Stimulated activated CD8-positive, alpha-beta memory T cell treated with anti-CD3 and anti-CD28 coated beads, Interleukin-4, amount 100 ng/mL, for 48 hours (primary cell): ENCODE data around the gene SFXN2.
"Not testable (repeated sequence)": the region's sequence is repeated elsewhere in the genome, so short reads cannot be mapped to it uniquely, and the experiment has no call there.

Source experiments
- DNase-seq: peaks from one replicate; pipeline ENCODE4 v3.0.0-alpha.2; 2020

Gene SFXN2

DNA sequence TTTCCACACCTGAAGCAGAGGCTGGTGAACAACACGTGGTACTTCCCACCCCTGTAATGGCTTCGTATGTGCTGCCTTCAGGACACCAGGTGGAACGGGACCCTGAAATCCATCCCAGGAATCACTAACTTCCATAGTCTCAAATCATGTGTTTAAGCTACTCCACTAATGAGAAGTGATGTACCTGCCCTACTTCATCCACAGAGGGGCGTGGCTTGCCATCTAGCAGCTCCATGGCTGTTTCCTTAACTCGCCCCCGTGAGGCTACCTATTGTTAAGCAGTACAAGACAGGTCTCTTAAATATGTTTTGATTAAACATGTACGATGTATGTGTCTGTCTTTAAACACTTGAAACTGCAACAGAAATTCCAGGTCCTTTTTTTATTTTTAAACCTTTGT lies 32.0 kb upstream of the SFXN2 start:
- no peak for DNase-seq

- DNase-seq: no peak
These were observed 31.5 kb upstream of the SFXN2 start for GRCh38 chr10:102682981-102683380.

GRCh38 chr10:102683736-102684135 lies 30.7 kb upstream of the SFXN2 start:
- no peak for DNase-seq

- no peak for DNase-seq
These were observed 23.0 kb upstream of the SFXN2 start for GRCh38 chr10:102691285-102692066.

DNA sequence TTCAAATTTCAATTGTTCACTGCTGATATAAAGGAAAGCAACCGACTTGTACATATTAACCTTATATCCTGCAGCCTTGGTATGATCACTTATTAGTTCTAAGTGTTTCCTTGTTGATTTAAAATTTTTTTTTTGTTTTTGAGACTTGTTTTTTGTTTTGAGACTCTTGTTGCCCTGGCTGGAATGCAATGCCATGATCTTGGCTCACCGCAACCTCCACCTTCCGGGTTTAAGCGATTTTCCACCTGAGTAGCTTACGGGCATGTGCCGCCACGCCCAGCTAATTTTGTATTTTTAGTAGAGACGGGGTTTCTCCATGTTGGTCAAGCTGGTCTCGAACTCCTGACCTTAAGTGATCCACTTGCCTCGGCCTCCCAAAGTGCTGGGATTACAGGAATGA lies 19.0 kb upstream of the SFXN2 start:
- DNase-seq: not testable (repeated sequence)

DNA sequence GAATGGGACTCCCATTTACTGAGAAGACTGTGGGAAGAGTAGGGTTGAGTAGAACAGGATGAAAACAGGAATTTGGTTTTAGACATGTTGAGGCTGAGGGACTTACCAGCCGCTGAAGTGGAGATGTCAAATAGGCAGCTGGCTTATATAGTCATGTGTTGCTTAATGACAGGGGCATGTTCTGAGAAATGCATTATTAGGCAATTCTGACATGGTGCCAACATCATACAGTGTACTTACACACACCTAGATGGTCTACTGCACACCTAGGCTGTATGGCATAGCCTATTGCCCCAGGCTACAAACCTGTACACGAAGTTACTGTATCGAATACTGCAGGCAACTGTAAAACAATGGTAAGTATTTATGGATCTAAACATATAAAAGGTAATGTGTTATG lies 17.7 kb upstream of the SFXN2 start:
- DNase-seq: no peak

DNA sequence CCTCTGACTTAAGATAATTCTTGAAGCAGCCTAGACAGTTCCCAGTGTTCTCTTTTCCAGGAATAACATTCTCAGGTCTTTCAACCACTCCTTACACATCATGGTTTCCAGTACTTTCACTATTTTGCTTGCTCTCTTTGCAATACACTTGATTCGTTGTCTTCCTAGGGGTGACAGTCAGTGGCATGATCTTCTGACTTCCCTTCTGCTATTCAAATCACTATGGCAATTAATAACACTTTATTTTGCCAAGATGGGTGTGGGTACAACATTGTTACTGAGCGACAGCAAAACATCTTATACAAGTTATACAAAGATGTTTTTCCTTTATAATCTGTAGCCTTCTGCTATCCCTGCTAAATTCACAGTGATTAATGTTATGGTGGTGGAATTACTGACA lies 15.5 kb upstream of the SFXN2 start:
- no peak for DNase-seq

- DNase-seq: no peak
These were observed 13.2 kb upstream of the SFXN2 start for GRCh38 chr10:102701272-102701671.

DNA sequence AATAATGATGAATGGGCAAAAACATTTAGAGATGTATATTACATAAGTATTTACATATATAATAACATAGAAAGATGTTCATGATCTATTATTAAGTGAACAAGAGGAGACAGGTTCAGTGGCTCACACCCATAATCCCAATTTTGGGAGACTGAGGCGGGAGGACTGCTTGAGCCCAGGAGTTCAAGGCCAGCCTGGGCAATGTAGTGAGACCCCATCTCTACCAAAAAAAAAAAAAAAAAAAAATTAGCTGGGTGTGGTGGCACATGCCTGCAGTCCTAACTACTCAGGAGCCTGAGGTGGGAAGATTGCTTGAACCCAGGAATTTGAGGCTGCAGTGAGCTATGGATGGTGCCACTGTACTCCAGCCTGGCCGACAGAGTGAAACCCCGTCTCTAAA lies 12.6 kb upstream of the SFXN2 start:
- no peak for DNase-seq

- no peak for DNase-seq
These were observed 11.7 kb upstream of the SFXN2 start for GRCh38 chr10:102702742-102703141.

DNA sequence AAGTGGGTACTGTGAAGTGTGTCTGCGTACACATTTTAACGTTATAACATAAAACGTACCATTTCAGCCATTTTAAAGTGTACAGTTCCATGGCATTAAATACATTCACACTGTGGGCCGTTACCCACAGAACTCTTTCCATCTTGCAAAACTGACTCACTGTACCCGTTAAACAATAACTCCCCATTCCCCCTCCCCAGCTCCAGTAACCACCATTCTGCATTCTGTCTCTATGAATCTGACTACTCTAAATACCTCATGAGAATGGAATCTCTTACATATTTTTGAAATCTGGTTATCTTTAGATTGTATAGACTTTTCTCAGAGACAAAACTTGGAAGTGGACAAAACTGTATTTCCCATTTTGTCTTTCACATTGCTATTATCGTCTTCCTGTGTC lies 9.5 kb upstream of the SFXN2 start:
- DNase-seq: no peak

DNA sequence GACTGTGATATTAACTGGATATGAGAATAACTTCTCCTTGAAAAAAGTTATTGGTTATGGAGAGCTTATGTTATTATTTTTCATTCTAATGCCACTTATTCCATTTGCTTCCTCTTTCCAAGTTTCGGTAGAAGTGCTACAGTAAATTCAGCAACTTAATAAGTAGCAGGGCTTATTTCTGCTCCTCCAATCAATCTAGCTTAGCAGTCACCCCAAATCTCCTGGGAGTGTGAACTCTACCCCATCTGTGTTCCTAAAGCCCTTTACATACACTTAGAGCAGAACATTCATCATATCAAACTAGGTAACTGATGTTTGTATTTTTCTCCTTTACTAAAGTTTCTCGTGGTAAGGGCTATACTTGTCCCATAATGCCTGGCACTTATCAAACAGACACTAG lies 8.9 kb upstream of the SFXN2 start:
- DNase-seq: no peak

DNA sequence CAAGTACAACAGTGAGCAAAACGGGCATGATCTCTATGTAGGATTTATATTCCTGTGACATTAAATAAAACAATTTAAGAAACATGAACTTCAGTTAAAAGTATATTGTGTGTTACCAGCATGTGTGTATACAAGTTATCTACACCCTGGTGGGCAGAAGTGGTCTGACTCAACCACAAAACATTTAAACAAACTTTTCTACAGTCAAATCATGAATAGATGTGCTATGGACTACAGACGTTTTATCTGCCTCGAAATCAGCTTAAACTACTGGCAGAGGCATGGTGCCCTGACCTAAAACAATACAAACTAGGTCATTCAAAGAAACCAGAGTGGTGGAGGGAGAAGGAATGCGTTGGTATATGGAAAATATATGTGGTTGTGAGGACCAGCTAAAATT lies 3.8 kb upstream of the SFXN2 start:
- no peak for DNase-seq

- DNase-seq: no peak
These were observed 2.3 kb upstream of the SFXN2 start for GRCh38 chr10:102712089-102712488.

GRCh38 chr10:102712843-102713538 lies 1.4 kb upstream of the SFXN2 start:
- no peak for DNase-seq

DNA sequence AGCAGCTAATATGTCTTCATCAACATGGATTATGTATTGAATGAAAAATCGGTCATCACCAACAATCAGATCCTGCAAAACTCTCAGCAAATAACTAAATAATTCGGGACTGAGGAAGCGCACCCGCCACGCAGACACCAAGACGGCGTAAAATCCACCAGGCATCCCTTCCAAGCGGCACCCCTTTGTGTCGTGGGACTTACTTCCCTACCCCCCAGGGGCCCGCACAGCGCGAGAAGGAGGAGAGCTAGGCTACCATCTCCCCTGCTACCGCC lies 960 bp upstream of the SFXN2 start:
- DNase-seq: no peak

DNA sequence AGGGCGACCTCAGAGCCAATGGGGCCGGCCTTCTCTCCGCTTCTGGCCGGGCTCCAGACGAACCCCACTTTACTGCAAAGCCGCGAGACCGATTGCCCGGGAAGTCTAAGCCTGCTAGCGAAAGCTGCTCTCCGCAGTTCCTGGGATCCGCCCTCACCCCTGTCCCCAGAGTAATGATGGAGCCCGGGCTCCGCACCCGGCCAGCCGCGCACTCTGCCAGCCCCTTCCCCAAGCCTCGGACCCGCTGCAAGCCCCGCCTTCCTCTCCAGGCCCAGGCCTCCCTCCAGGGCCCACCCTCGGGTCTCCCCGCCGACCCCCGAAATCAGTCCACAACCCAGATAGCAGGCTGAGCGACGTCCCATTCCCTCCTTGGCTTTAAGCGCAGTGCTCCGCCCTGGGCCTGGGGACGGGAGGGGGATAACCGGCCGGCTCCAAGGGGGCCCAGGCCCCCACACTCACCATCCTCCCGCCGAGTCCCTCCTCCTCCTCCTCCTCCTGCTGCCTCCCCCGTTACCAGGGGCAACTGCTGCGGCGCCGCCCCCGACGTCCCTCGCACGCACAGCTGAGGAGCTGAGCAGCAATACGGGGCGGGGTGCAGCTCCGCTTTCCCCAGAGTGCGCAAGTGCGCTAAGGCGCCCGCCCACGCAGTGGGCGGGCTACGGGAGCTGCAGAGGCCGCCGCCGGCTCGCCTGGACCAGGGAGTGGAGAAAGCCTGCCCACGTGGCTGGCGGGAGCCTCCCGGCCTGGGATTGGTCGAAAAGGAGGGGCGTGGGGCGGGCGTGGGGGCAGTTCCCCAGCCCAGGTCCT lies 419 bp upstream of the SFXN2 start, which contains the start of gene ARL3:
ARL3 (minus strand) TSS at position 584 of the 807 bp plus-strand sequence; CDS start at position 462, 122 bp downstream.
- peak; percentile 98 for DNase-seq

DNA sequence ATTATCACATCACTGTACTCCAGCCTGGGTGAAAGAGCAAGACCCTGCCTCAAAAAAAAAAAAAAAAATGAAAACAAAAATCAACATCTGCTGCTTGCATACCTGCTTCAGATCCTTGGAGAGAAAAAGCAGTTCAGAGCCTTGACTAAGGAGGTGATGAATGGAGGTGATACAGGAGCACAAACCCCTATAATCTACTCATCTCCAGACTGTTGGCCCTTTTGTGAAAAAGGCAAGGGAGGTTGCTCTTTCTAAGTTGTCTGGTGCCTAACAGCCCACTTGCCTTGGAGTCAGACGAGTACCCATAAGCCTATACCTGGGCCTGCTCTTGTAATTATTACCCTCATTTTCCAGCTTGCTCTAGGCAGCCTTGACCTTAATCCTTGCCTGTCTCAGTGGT lies 1.4 kb downstream of the SFXN2 start:
- peak; percentile 19 for DNase-seq

DNA sequence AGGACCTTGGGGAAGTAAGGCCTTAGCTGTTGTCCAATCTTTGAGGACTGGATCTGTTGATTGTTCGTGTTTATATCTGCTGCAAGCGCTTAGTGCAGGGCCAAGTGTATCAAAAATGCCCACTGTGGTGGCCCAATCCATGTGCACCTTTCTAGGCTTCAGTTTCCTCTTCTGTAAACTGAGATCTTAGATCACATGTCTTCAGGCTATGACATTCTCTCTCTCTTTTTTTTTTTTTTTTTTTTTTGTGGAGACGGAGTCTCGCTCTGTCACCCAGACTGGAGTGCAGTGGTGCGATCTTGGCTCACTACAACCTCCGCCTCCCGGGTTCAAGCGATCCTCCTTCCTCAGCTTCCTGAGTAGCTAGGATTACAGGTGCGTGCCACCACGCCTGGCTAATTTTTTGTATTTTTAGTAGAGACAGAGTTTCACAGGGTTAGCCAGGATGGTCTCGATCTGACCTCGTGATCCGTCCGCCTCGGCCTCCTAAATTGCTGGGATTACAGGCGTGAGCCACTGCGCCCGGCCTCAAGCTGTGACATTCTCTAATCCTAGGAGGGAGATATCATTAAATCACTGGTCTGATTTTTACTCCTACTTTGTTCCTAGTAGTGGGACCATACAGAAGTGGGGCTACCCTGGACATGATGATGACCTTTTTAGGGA lies 2.6 kb downstream of the SFXN2 start:
- DNase-seq: peak; percentile 2

DNA sequence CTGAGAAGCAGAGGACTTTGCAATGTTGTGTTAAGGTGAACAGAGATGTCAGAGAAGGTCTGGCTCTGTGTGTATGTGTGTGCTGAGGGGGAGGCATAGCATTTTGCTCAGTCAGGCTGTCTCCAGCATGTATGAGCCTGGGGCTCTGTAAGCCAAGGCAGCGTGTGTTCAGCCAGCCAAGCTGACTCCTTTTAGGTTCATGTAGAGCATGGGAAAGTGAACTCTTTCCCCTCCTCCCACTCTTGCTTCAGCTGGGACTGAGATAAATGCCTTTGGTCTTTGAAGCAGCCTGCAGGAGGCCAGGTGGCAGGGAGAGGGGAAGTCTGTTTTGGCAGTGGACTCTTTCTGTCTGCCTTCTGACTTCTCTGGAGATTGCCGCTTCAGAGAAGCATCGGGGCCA lies 3.8 kb downstream of the SFXN2 start:
- DNase-seq: peak; percentile 18

GRCh38 chr10:102720337-102720736 lies 5.9 kb downstream of the SFXN2 start:
- DNase-seq: no peak

DNA sequence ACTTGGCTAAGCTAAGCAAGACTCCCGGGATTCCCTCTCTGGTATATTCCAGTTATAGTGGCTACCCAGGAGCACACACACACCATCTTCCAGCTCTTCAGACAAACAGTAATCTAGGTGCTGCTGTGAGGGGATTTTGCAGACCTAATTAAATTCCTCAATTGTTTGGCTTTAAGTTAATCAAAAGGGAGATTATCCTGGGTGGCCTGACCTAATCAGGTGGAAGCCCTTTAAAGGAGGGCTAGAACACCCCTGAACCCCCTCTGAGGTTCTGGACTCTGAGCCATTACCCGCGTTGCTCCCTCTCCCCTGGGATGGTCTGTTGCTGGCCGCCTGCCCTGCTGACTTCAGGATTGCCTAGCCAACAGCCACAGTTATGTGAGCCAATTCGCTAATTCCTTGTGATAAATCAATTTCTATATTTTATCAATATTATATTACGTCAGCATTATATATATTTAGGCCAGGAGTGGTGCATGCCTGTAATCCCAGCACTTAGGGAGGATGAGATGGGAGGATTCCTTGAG lies 6.4 kb downstream of the SFXN2 start:
- no peak for DNase-seq

DNA sequence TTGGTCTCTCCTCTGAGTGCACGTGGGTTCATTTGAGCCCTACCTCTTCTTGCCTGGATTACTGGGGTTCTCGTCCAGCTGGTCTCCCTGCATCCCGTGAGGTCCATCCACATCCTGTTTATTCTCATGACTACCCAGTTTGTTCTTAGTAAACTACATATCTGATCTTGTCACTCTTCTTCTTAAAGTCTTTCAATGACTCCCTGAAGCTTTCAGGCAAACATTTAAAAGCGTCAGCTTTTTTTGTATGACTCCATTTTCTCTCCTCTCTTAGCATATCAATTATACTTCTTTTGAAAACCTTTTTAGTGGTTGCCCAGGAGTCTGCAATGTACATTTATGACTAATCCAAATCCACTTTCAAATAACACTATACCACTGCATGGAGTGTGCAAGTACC lies 7.5 kb downstream of the SFXN2 start:
- DNase-seq: no peak
